ENCODE data around the gene NEK6.

DNA sequence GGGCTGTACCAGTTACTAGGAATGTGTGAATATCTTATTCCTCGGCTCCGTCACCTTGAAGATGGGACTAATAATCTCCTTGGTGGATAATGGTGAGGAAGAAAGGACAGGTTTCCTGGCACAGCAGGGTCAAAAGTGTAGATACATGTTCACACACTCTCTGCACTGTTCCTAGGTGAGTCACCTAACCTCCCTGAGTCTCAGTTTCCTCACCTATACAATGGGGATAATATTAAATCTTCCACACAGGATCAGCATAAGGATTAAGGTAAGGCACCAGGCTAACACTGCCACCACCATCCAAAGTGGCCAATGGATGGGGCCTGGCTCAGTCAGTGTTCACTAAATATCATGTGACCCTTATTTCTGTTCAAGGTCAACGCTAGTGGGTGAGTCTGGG, 90.6 kb downstream of the NEK6 start:
- TF ChIP-seq, protein P1, sequence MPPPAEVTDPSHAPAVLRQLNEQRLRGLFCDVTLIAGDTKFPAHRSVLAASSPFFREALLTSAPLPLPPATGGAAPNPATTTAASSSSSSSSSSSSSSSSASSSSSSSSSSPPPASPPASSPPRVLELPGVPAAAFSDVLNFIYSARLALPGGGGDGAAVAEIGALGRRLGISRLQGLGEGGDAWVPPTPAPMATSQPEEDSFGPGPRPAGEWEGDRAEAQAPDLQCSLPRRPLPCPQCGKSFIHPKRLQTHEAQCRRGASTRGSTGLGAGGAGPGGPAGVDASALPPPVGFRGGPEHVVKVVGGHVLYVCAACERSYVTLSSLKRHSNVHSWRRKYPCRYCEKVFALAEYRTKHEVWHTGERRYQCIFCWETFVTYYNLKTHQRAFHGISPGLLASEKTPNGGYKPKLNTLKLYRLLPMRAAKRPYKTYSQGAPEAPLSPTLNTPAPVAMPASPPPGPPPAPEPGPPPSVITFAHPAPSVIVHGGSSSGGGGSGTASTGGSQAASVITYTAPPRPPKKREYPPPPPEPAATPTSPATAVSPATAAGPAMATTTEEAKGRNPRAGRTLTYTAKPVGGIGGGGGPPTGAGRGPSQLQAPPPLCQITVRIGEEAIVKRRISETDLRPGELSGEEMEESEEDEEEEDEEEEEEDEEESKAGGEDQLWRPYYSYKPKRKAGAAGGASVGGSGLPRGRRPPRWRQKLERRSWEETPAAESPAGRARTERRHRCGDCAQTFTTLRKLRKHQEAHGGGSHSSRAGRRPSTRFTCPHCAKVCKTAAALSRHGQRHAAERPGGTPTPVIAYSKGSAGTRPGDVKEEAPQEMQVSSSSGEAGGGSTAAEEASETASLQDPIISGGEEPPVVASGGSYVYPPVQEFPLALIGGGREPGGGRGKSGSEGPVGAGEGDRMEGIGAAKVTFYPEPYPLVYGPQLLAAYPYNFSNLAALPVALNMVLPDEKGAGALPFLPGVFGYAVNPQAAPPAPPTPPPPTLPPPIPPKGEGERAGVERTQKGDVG (CRISPR knock-in tag; IDR thresholded peaks at IDR 0.05): no peak
- TF ChIP-seq RFX5 (IDR thresholded peaks at IDR 0.05; ENCODE audit: low read depth, low read length) (no peak), SREBF1 (IDR thresholded peaks at IDR 0.05; ENCODE audit: low read length) (no peak), JUND (IDR thresholded peaks at IDR 0.05; ENCODE audit: low read depth, low read length) (no peak), ZNF274 (IDR thresholded peaks at IDR 0.05; ENCODE audit: insufficient read depth, insufficient read length) (no peak), POLR2A (IDR thresholded peaks at IDR 0.05; ENCODE audit: low read depth, low read length) (no peak), NR2C2 (IDR thresholded peaks at IDR 0.05; ENCODE audit: borderline replicate concordance, control insufficient read depth, insufficient read length, low read depth) (no peak), SIX5 (IDR thresholded peaks at IDR 0.05; ENCODE audit: low read depth, low read length, severe bottlenecking) (no peak)
- TF ChIP-seq, protein P2, sequence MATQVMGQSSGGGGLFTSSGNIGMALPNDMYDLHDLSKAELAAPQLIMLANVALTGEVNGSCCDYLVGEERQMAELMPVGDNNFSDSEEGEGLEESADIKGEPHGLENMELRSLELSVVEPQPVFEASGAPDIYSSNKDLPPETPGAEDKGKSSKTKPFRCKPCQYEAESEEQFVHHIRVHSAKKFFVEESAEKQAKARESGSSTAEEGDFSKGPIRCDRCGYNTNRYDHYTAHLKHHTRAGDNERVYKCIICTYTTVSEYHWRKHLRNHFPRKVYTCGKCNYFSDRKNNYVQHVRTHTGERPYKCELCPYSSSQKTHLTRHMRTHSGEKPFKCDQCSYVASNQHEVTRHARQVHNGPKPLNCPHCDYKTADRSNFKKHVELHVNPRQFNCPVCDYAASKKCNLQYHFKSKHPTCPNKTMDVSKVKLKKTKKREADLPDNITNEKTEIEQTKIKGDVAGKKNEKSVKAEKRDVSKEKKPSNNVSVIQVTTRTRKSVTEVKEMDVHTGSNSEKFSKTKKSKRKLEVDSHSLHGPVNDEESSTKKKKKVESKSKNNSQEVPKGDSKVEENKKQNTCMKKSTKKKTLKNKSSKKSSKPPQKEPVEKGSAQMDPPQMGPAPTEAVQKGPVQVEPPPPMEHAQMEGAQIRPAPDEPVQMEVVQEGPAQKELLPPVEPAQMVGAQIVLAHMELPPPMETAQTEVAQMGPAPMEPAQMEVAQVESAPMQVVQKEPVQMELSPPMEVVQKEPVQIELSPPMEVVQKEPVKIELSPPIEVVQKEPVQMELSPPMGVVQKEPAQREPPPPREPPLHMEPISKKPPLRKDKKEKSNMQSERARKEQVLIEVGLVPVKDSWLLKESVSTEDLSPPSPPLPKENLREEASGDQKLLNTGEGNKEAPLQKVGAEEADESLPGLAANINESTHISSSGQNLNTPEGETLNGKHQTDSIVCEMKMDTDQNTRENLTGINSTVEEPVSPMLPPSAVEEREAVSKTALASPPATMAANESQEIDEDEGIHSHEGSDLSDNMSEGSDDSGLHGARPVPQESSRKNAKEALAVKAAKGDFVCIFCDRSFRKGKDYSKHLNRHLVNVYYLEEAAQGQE (IDR thresholded peaks at IDR 0.05; ENCODE audit: low read depth, low read length): no peak
- TF ChIP-seq, protein P3, sequence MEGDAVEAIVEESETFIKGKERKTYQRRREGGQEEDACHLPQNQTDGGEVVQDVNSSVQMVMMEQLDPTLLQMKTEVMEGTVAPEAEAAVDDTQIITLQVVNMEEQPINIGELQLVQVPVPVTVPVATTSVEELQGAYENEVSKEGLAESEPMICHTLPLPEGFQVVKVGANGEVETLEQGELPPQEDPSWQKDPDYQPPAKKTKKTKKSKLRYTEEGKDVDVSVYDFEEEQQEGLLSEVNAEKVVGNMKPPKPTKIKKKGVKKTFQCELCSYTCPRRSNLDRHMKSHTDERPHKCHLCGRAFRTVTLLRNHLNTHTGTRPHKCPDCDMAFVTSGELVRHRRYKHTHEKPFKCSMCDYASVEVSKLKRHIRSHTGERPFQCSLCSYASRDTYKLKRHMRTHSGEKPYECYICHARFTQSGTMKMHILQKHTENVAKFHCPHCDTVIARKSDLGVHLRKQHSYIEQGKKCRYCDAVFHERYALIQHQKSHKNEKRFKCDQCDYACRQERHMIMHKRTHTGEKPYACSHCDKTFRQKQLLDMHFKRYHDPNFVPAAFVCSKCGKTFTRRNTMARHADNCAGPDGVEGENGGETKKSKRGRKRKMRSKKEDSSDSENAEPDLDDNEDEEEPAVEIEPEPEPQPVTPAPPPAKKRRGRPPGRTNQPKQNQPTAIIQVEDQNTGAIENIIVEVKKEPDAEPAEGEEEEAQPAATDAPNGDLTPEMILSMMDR (IDR thresholded peaks at IDR 0.05 in 2 of 3, conservative IDR thresholded peaks at IDR 0.05 in 1 of 3; ENCODE audit: control insufficient read depth in 2 of 3, extremely low read depth in 1 of 3, insufficient read depth in 1 of 3, low read depth in 3 of 3, low read length in 3 of 3): no peak

Measured in GM12878 (cell line).